IPS DF 19.7 (cell line): Measurements from ENCODE around the gene P2RY13.

Experiments used
- DNase-seq: peaks from one replicate; pipeline ENCODE4 v3.0.0-alpha.2; 2013; ENCODE audit warnings: low read depth, low spot score

P2RY13 gene

GRCh38 chr3:151320131-151320530 lies 9.2 kb downstream of the P2RY13 start:
- DNase-seq, result no peak

GRCh38 chr3:151319628-151320027 lies 9.7 kb downstream of the P2RY13 start:
- DNase-seq, result no peak

GRCh38 chr3:151318991-151319390 lies 10.4 kb downstream of the P2RY13 start:
- DNase-seq, result no peak

- DNase-seq, result no peak
These were observed 11.0 kb downstream of the P2RY13 start for GRCh38 chr3:151318313-151318712.

GRCh38 chr3:151316267-151316991 lies 12.9 kb downstream of the P2RY13 start, which contains the start of gene GPR87:
Gene GPR87 (minus strand): TSS chr3:151316820. CDS start chr3:151300100, 16,720 bp downstream.
- peak; percentile 20 for DNase-seq

GRCh38 chr3:151315846-151316245 lies 13.5 kb downstream of the P2RY13 start:
- no peak for DNase-seq

GRCh38 chr3:151315136-151315535 lies 14.2 kb downstream of the P2RY13 start:
- no peak for DNase-seq

GRCh38 chr3:151314593-151314992 lies 14.8 kb downstream of the P2RY13 start:
- DNase-seq, result no peak

GRCh38 chr3:151314137-151314536 lies 15.2 kb downstream of the P2RY13 start:
- no peak for DNase-seq

- no peak for DNase-seq
These were observed 16.4 kb downstream of the P2RY13 start for GRCh38 chr3:151312972-151313371.

GRCh38 chr3:151309566-151309965 lies 19.8 kb downstream of the P2RY13 start:
- DNase-seq, result no peak

- no peak for DNase-seq
These were observed 21.5 kb downstream of the P2RY13 start for GRCh38 chr3:151307583-151308488.

- DNase-seq, result no peak
These were observed 22.2 kb downstream of the P2RY13 start for GRCh38 chr3:151307131-151307530.

GRCh38 chr3:151306168-151306810 lies 23.1 kb downstream of the P2RY13 start:
- DNase-seq, result no peak

GRCh38 chr3:151305775-151306151 lies 23.6 kb downstream of the P2RY13 start:
- no peak for DNase-seq

GRCh38 chr3:151305060-151305774 lies 24.1 kb downstream of the P2RY13 start:
- DNase-seq, result peak; percentile 86

GRCh38 chr3:151303751-151304150 lies 25.6 kb downstream of the P2RY13 start:
- no peak for DNase-seq

GRCh38 chr3:151301787-151302186 lies 27.6 kb downstream of the P2RY13 start:
- no peak for DNase-seq

- no peak for DNase-seq
These were observed 28.8 kb downstream of the P2RY13 start for GRCh38 chr3:151300539-151300938.

GRCh38 chr3:151299006-151299405 lies 30.3 kb downstream of the P2RY13 start:
- no peak for DNase-seq

GRCh38 chr3:151297429-151297828 lies 31.9 kb downstream of the P2RY13 start:
- DNase-seq, result no peak

- no peak for DNase-seq
These were observed 33.1 kb downstream of the P2RY13 start for GRCh38 chr3:151296226-151296625.
